Activated CD8-positive, alpha-beta memory T cell treated with anti-CD3 and anti-CD28 coated beads, Interleukin-2, amount 10 ng/mL, durations not matched to agents 7 days and 5 days (primary cell): ENCODE measurements around the gene TPRN. TPM values are rescaled to one million over a fixed set of nuclear protein-coding genes. Genes with fewer than 3 reads are reported as not detected.

Experiments used
- ATAC-seq: fragments of 150-1000 bp; cut with Tn5 transposase; one replicate; pipeline ENCODE4 v1.10.0; 2021; ENCODE audit warnings: moderate library complexity
- CTCF ChIA-PET: fragments of 350-600 bp; sonication (Branson Sonifier 250); formaldehyde crosslinking; loops from one replicate; lab custom pipeline; 2021; ENCODE audit warnings: antibody characterized with exemption; lab: Charles Lee
- DNase-seq: peaks from one replicate; pipeline ENCODE4 v3.0.0-alpha.2; 2020
- H3K27ac Mint-ChIP-seq: one replicate; pipeline ENCODE4 v1.8.0; 2021; ENCODE audit warnings: mild to moderate bottlenecking, mixed read lengths
- H3K27me3 Mint-ChIP-seq: one replicate; pipeline ENCODE4 v1.8.0; 2021; ENCODE audit warnings: mixed read lengths
- H3K36me3 Mint-ChIP-seq: one replicate; pipeline ENCODE4 v1.8.0; 2021; ENCODE audit warnings: mild to moderate bottlenecking, mixed read lengths
- H3K4me1 Mint-ChIP-seq: one replicate; pipeline ENCODE4 v1.8.0; 2021; ENCODE audit warnings: mixed read lengths
- H3K4me3 Mint-ChIP-seq: one replicate; pipeline ENCODE4 v1.8.0; 2021; ENCODE audit warnings: mild to moderate bottlenecking, moderate library complexity, mixed read lengths
- H3K9me3 Mint-ChIP-seq: one replicate; pipeline ENCODE4 v1.8.0; 2022; ENCODE audit warnings: low read depth, mixed read lengths
- total RNA-seq, 2 experiments: library from RNA; stranded (reverse); gene quantifications; one replicate each; pipeline ENCODE4 v1.2.3, GENCODE V29; 2021

Gene TPRN
- total RNA-seq, 2 experiments from 2014 or later: 11.1 to 13.3 TPM

- Mint-ChIP-seq H3K27ac (no peak overlapping the region), H3K27me3 (no peaks in the 10 kb centered on the region), H3K36me3 (no peaks in the 10 kb centered on the region), H3K9me3 (no peaks in the 10 kb centered on the region), H3K4me1 (peaks cover 11% of the 10 kb centered on the region), H3K4me3 (no peak overlapping the region)
- DNase-seq: no peak
- ATAC-seq: no peak
- CTCF ChIA-PET: interaction anchor here (0.6 to 1.1 kb wide), 4 partner anchors 15 to 65 kb away, joined by 3 to 5 read pairs (median 3); partner anchors contain the start of genes NDOR1 and TMEM203
These were observed 19.3 kb upstream of the TPRN start for GRCh38 chr9:137219757-137220316.

- Mint-ChIP-seq H3K27ac (no peak overlapping the region), H3K27me3 (no peaks in the 10 kb centered on the region), H3K4me1 (peaks cover 4% of the 10 kb centered on the region), H3K4me3 (no peak overlapping the region), H3K36me3 (no peaks in the 10 kb centered on the region), H3K9me3 (no peaks in the 10 kb centered on the region)
- CTCF ChIA-PET: interaction anchor here (1.0 kb wide), 1 partner anchor 18 kb away, joined by 3 read pairs; no protein-coding TSS in a partner anchor
- ATAC-seq (no peak), DNase-seq (no peak)
These were observed 18.3 kb upstream of the TPRN start for GRCh38 chr9:137218754-137219271.

GRCh38 chr9:137218212-137218753 is 17.7 kb upstream of the TPRN start:
- Mint-ChIP-seq H3K4me3 (no peak overlapping the region), H3K36me3 (no peaks in the 10 kb centered on the region), H3K27ac (no peak overlapping the region), H3K4me1 (peaks cover 4% of the 10 kb centered on the region), H3K9me3 (no peaks in the 10 kb centered on the region), H3K27me3 (no peaks in the 10 kb centered on the region)
- DNase-seq (no peak), ATAC-seq (no peak)
- CTCF ChIA-PET: no interaction called here

GRCh38 chr9:137217276-137218211 is 17.0 kb upstream of the TPRN start:
- H3K4me1 Mint-ChIP-seq: no peaks in the 10 kb centered on the region
- ATAC-seq (no peak), DNase-seq (no peak)
- no peaks in the 10 kb centered on the region for H3K9me3 Mint-ChIP-seq
- CTCF ChIA-PET: interaction anchor here (0.9 kb wide), 1 partner anchor 19 kb away, joined by 3 read pairs; no protein-coding TSS in a partner anchor
- H3K4me3 Mint-ChIP-seq: no peak overlapping the region
- H3K27me3 Mint-ChIP-seq: no peaks in the 10 kb centered on the region
- no peak overlapping the region for H3K27ac Mint-ChIP-seq
- no peaks in the 10 kb centered on the region for H3K36me3 Mint-ChIP-seq

- no peaks in the 10 kb centered on the region for H3K9me3 Mint-ChIP-seq
- no peak overlapping the region for H3K27ac Mint-ChIP-seq
- no peak for ATAC-seq
- no peak overlapping the region for H3K4me3 Mint-ChIP-seq
- H3K4me1 Mint-ChIP-seq: no peaks in the 10 kb centered on the region
- CTCF ChIA-PET: interaction anchor here (0.9 kb wide), 1 partner anchor 20 kb away, joined by 3 read pairs; no protein-coding TSS in a partner anchor
- no peaks in the 10 kb centered on the region for H3K27me3 Mint-ChIP-seq
- H3K36me3 Mint-ChIP-seq: no peaks in the 10 kb centered on the region
- no peak for DNase-seq
These were observed 15.8 kb upstream of the TPRN start for GRCh38 chr9:137216188-137216965.

GRCh38 chr9:137215196-137215986 is 14.8 kb upstream of the TPRN start:
- ATAC-seq: no peak
- DNase-seq: no peak
- Mint-ChIP-seq H3K36me3 (peaks cover 2% of the 10 kb centered on the region), H3K27ac (no peak overlapping the region), H3K4me1 (no peaks in the 10 kb centered on the region), H3K27me3 (no peaks in the 10 kb centered on the region), H3K9me3 (no peaks in the 10 kb centered on the region), H3K4me3 (no peak overlapping the region)
- CTCF ChIA-PET: no interaction called here

- Mint-ChIP-seq H3K27ac (no peak overlapping the region), H3K4me1 (no peaks in the 10 kb centered on the region), H3K4me3 (no peak overlapping the region), H3K27me3 (no peaks in the 10 kb centered on the region), H3K9me3 (no peaks in the 10 kb centered on the region), H3K36me3 (peaks cover 4% of the 10 kb centered on the region)
- DNase-seq (no peak), ATAC-seq (no peak)
- CTCF ChIA-PET: interaction anchor here (1.1 kb wide), 1 partner anchor 8 kb away, joined by 4 read pairs; the partner anchor contains the start of gene RNF208
These were observed 14.1 kb upstream of the TPRN start for GRCh38 chr9:137214620-137215019.

DNA sequence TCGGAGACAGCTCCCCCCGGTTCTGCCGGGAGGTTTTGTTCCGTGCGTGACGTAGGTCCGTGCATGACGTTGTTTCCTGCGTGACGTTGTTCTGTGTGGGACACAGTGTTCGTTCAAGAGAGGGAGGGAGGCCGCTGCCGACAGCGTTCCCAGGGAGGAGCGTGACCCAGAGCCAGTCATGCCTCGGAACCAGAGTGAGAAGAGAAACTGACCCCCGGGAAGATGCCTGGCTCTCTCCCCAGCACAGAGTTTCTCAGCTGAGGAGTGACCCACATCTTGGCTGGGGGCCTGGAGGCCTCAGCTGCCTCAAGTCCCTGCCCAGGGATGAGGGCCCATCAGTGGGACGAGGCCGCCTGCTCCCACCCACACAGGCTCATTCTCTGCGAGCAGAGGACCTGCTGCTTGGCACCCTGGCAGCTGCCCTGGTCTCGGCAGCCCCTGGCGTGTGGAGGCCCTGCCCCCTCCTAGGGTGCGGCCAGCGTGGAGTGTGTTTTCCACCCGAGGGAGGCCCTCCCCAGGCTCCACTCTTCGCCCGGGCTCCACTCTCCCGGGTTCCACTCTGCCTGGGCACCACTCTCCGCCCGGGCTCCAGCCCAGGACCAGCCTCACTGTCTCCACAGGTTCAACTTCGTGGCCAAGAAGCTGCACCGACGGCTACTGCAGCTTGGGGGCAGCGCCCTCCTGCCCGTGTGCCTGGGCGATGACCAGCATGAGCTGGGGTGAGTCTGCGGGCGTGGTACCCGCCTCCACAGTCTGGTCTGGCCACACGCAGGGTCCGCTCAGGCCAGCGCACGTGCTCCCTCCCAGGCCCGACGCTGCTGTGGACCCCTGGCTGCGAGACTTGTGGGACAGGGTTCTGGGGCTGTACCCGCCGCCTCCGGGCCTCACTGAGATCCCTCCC is 12.9 kb upstream of the TPRN start:
- H3K27me3 Mint-ChIP-seq: no peaks in the 10 kb centered on the region
- no peak for ATAC-seq
- CTCF ChIA-PET: interaction anchor here (1.1 kb wide), 1 partner anchor 9 kb away, joined by 4 read pairs; the partner anchor contains the start of gene RNF208
- no peaks in the 10 kb centered on the region for H3K4me1 Mint-ChIP-seq
- no peaks in the 10 kb centered on the region for H3K9me3 Mint-ChIP-seq
- no peak overlapping the region for H3K27ac Mint-ChIP-seq
- H3K4me3 Mint-ChIP-seq: no peak overlapping the region
- peaks cover 8% of the 10 kb centered on the region for H3K36me3 Mint-ChIP-seq
- no peak for DNase-seq

- CTCF ChIA-PET: interaction anchor here (1.2 to 1.3 kb wide), 2 partner anchors 24 to 35 kb away, joined by 3 read pairs; no protein-coding TSS in a partner anchor
- Mint-ChIP-seq H3K36me3 (peaks cover 9% of the 10 kb centered on the region), H3K27me3 (no peaks in the 10 kb centered on the region), H3K4me1 (peaks cover 2% of the 10 kb centered on the region), H3K27ac (no peak overlapping the region), H3K4me3 (no peak overlapping the region), H3K9me3 (no peaks in the 10 kb centered on the region)
- ATAC-seq (no peak), DNase-seq (no peak)
These were observed 12.0 kb upstream of the TPRN start for GRCh38 chr9:137212520-137212919.

GRCh38 chr9:137211532-137211931 is 11.0 kb upstream of the TPRN start:
- H3K36me3 Mint-ChIP-seq: peaks cover 14% of the 10 kb centered on the region
- CTCF ChIA-PET: interaction anchor here (1.2 to 1.3 kb wide), 2 partner anchors 25 to 34 kb away, joined by 3 read pairs; no protein-coding TSS in a partner anchor
- ATAC-seq: no peak
- H3K9me3 Mint-ChIP-seq: no peaks in the 10 kb centered on the region
- H3K27me3 Mint-ChIP-seq: no peaks in the 10 kb centered on the region
- no peak overlapping the region for H3K4me3 Mint-ChIP-seq
- H3K27ac Mint-ChIP-seq: no peak overlapping the region
- H3K4me1 Mint-ChIP-seq: peaks cover 12% of the 10 kb centered on the region
- DNase-seq: no peak

GRCh38 chr9:137206602-137207001 is 6.1 kb upstream of the TPRN start:
- no peak for DNase-seq
- peaks cover 17% of the 10 kb centered on the region for H3K36me3 Mint-ChIP-seq
- peaks cover 38% of the 10 kb centered on the region for H3K4me1 Mint-ChIP-seq
- CTCF ChIA-PET: interaction anchor here (1.0 to 8.1 kb wide), 5 partner anchors 16 to 34 kb away, joined by 4 to 55 read pairs (median 7); partner anchors contain the start of genes ANAPC2, RNF224, SSNA1 and TUBB4B
- no peak for ATAC-seq
- H3K27ac Mint-ChIP-seq: peak overlapping the region; percentile 94
- H3K4me3 Mint-ChIP-seq: peak overlapping the region; percentile 96
- H3K27me3 Mint-ChIP-seq: no peaks in the 10 kb centered on the region
- H3K9me3 Mint-ChIP-seq: no peaks in the 10 kb centered on the region
